H1 (cell line): ENCODE results near the gene GTF2A1L. TPM values are rescaled to one million over a fixed set of nuclear protein-coding genes. Genes with fewer than 3 reads are reported as not detected.

Experiments used
- CTCF ChIA-PET: fragments of 300-600 bp; sonication (Branson Sonifier 250); formaldehyde crosslinking; loops from one replicate; lab custom pipeline; 2021; ENCODE audit not compliant: partially characterized antibody; lab: Charles Lee
- POLR2A ChIA-PET: fragments of 300-600 bp; sonication (Branson Sonifier 250); formaldehyde crosslinking; loops from one replicate; lab custom pipeline; 2021; ENCODE audit warnings: inconsistent platforms; ENCODE audit not compliant: partially characterized antibody; lab: Charles Lee
- DNase-seq, 2 experiments: peaks; one replicate each; pipeline versions ENCODE4 v3.0.0 to v3.0.0-alpha.2; 2010 to 2022; ENCODE audit warnings: low spot score in 2 of 2, low read depth in 1 of 2, mixed read lengths in 1 of 2
- FAIRE-seq: peaks from 2 replicates; lab custom pipeline; 2011; peaks lifted over from hg19 to GRCh38; lab: Jason Lieb, UNC
- H2AFZ ChIP-seq: 2 replicates; pipeline ENCODE4 v1.8.1; 2012; ENCODE audit warnings: low read length, inconsistent platforms
- H2AK5ac ChIP-seq: 2 replicates; pipeline ENCODE4 v1.6.1; 2013; ENCODE audit warnings: low read depth, low read length
- H2BK120ac ChIP-seq: replicated peaks from 2 replicates; pipeline ENCODE3; 2013; ENCODE audit warnings: low read depth, low read length, inconsistent platforms
- H2BK12ac ChIP-seq: 2 replicates; pipeline ENCODE4 v1.6.1; 2013; ENCODE audit warnings: low read depth, low read length
- H2BK15ac ChIP-seq: 2 replicates; pipeline ENCODE4 v1.6.1; 2013; ENCODE audit warnings: low read length
- H2BK20ac ChIP-seq: 2 replicates; pipeline ENCODE4 v1.6.1; 2013; ENCODE audit warnings: low read length
- H2BK5ac ChIP-seq: 2 replicates; pipeline ENCODE4 v1.6.1; 2013; ENCODE audit warnings: low read depth, low read length
- H3K14ac ChIP-seq: 2 replicates; pipeline ENCODE4 v1.6.1; 2013; ENCODE audit warnings: inconsistent platforms; ENCODE audit not compliant: insufficient read length
- H3K18ac ChIP-seq: 2 replicates; pipeline ENCODE4 v1.6.1; 2013; ENCODE audit warnings: low read length; ENCODE audit errors: extremely low read depth
- H3K23ac ChIP-seq: 2 replicates; pipeline ENCODE4 v1.6.1; 2013; ENCODE audit warnings: inconsistent platforms; ENCODE audit not compliant: insufficient read length
- H3K23me2 ChIP-seq: 2 replicates; pipeline ENCODE4 v1.6.1; 2013; ENCODE audit warnings: low read depth, low read length
- H3K27ac ChIP-seq: 2 replicates; pipeline ENCODE4 v1.6.1; 2011; ENCODE audit warnings: low read depth, low read length, inconsistent platforms
- H3K27me3 ChIP-seq, 4 experiments: replicated peaks in 1 of 4; 1 replicate in 1 of 4; 2 replicates in 3 of 4; pipeline versions ENCODE4 v1.6.1 to v1.8.1; 2011 to 2013; ENCODE audit warnings: low read length in 3 of 4, mild to moderate bottlenecking in 3 of 4, inconsistent platforms in 2 of 4, mixed read lengths in 2 of 4, moderate library complexity in 1 of 4; ENCODE audit not compliant: control insufficient read depth in 3 of 4, insufficient read depth in 3 of 4; ENCODE audit errors: extremely low read depth in 1 of 4
- H3K36me3 ChIP-seq, 4 experiments: 2 replicates each; pipeline versions ENCODE4 v1.6.1 to v1.8.1; 2011 to 2013; ENCODE audit warnings: mild to moderate bottlenecking in 4 of 4, low read length in 3 of 4, moderate library complexity in 2 of 4, control low read depth in 1 of 4, inconsistent platforms in 1 of 4; ENCODE audit not compliant: insufficient read depth in 4 of 4, control insufficient read depth in 2 of 4
- H3K4ac ChIP-seq: replicated peaks from 2 replicates; pipeline ENCODE3; 2013; ENCODE audit warnings: low read length, low read depth, mixed read lengths, inconsistent platforms; ENCODE audit not compliant: insufficient read length
- H3K4me1 ChIP-seq, 4 experiments: replicated peaks in 1 of 4; 1 replicate in 1 of 4; 2 replicates in 3 of 4; pipeline versions ENCODE4 v1.6.1 to v1.8.1; 2011 to 2013; ENCODE audit warnings: low read length in 3 of 4, inconsistent platforms in 2 of 4, mixed read lengths in 1 of 4; ENCODE audit not compliant: insufficient read depth in 4 of 4, control insufficient read depth in 3 of 4
- H3K4me2 ChIP-seq, 2 experiments: 2 replicates each; pipeline versions ENCODE4 v1.6.1 to v1.8.1; 2011 to 2013; ENCODE audit warnings: low read depth in 2 of 2, low read length in 2 of 2, control low read depth in 1 of 2, inconsistent platforms in 1 of 2, mild to moderate bottlenecking in 1 of 2; ENCODE audit not compliant: insufficient read depth in 1 of 2
- H3K4me3 ChIP-seq, 4 experiments: fragments of 200-600, 300-600 bp in 1 of 4; sonication (generic), shearing (Covaris generic), sonication (Bioruptor Twin) in 1 of 4; 2 replicates each; pipeline versions ENCODE4 v1.5.1 to v1.8.1; 2011 to 2016; ENCODE audit warnings: low read length in 4 of 4, low read depth in 3 of 4, control low read depth in 2 of 4, inconsistent platforms in 2 of 4, mild to moderate bottlenecking in 2 of 4, mixed read lengths in 1 of 4, moderate library complexity in 1 of 4; ENCODE audit not compliant: insufficient read depth in 2 of 4; ENCODE audit errors: extremely low read depth in 1 of 4
- H3K56ac ChIP-seq: replicated peaks from 2 replicates; pipeline ENCODE3; 2013; ENCODE audit warnings: low read depth, mild to moderate bottlenecking, mixed read lengths, low read length, inconsistent platforms; ENCODE audit not compliant: insufficient read length
- H3K79me1 ChIP-seq: 2 replicates; pipeline ENCODE4 v1.6.1; 2013; ENCODE audit warnings: low read depth, low read length, control low read depth
- H3K79me2 ChIP-seq, 2 experiments: 2 replicates each; pipeline versions ENCODE4 v1.6.1 to v1.8.1; 2012 to 2013; ENCODE audit warnings: low read length in 2 of 2, mild to moderate bottlenecking in 2 of 2, inconsistent platforms in 1 of 2; ENCODE audit not compliant: insufficient read depth in 2 of 2, control insufficient read depth in 1 of 2
- H3K9ac ChIP-seq, 4 experiments: replicated peaks in 1 of 4; 1 replicate in 1 of 4; 2 replicates in 3 of 4; pipeline versions ENCODE4 v1.6.1 to v1.8.1; 2011 to 2013; ENCODE audit warnings: low read depth in 3 of 4, low read length in 3 of 4, control low read depth in 2 of 4, mild to moderate bottlenecking in 2 of 4, moderate library complexity in 2 of 4, inconsistent platforms in 1 of 4; ENCODE audit errors: extremely low read depth in 1 of 4
- H3K9me3 ChIP-seq, 2 experiments: 2 replicates each; pipeline versions ENCODE4 v1.6.1 to v1.8.1; 2012 to 2013; ENCODE audit warnings: mild to moderate bottlenecking in 2 of 2, moderate library complexity in 2 of 2, control low read depth in 1 of 2, inconsistent platforms in 1 of 2, low read depth in 1 of 2, low read length in 1 of 2, mixed read lengths in 1 of 2; ENCODE audit not compliant: insufficient read depth in 2 of 2
- H4K20me1 ChIP-seq, 2 experiments: replicated peaks in 1 of 2; 2 replicates each; pipeline versions ENCODE3 to v1.8.1; 2011 to 2013; ENCODE audit warnings: inconsistent platforms in 2 of 2, low read length in 2 of 2, mild to moderate bottlenecking in 1 of 2; ENCODE audit not compliant: insufficient read depth in 2 of 2, control insufficient read depth in 1 of 2
- H4K5ac ChIP-seq: 2 replicates; pipeline ENCODE4 v1.6.1; 2013; ENCODE audit warnings: low read length, low read depth, mixed read lengths, inconsistent platforms; ENCODE audit not compliant: insufficient read length
- H4K8ac ChIP-seq: 2 replicates; pipeline ENCODE4 v1.8.0; 2013; ENCODE audit warnings: mild to moderate bottlenecking, moderate library complexity, low read length, inconsistent platforms; ENCODE audit not compliant: insufficient read depth; ENCODE audit errors: extremely low read depth
- H4K91ac ChIP-seq: replicated peaks from 2 replicates; pipeline ENCODE3; 2013; ENCODE audit warnings: low read length, mixed read lengths, inconsistent platforms; ENCODE audit not compliant: insufficient read length
- EZH2 ChIP-seq: fragments of 200-600 bp; sonication (generic); IDR thresholded peaks from 2 replicates; pipeline ENCODE4 v1.7.1; 2012; ENCODE audit warnings: low read depth, mild to moderate bottlenecking, moderate library complexity, low read length, inconsistent platforms; ENCODE audit not compliant: severe bottlenecking
- KDM5A ChIP-seq: fragments of 200-600 bp; IDR thresholded peaks from 2 replicates; pipeline ENCODE4 v1.7.1; 2012; ENCODE audit warnings: mild to moderate bottlenecking, low read length, inconsistent platforms, mixed read lengths
- POLR2A ChIP-seq, 2 experiments: IDR thresholded peaks; 1 replicate in 1 of 2; 2 replicates in 1 of 2; pipeline ENCODE4 v1.6.1; 2011; ENCODE audit warnings: low read depth in 2 of 2, low read length in 2 of 2, mild to moderate bottlenecking in 2 of 2; ENCODE audit errors: control extremely low read depth in 1 of 2
- RFX5 ChIP-seq: IDR thresholded peaks from 2 replicates; pipeline ENCODE4 v1.6.1; 2011; ENCODE audit warnings: low read depth, low read length, improper control_type of control experiment, borderline replicate concordance
- SAP30 ChIP-seq: fragments of 300-600 bp; sonication (generic); IDR thresholded peaks from 2 replicates; pipeline ENCODE4 v1.7.1; 2012; ENCODE audit warnings: low read length, moderate library complexity, mild to moderate bottlenecking, inconsistent platforms; ENCODE audit not compliant: insufficient read depth, insufficient replicate concordance
- TAF1 ChIP-seq: IDR thresholded peaks from 2 replicates; pipeline ENCODE4 v1.6.1; 2011; ENCODE audit warnings: mild to moderate bottlenecking, low read depth, low read length
- WGBS, 2 experiments: shearing (Covaris generic) in 1 of 2; methylation state at CpG; one replicate each; pipeline versions ENCODE4 v1.1.6 to v1.1.7; 2013 to 2015; ENCODE audit warnings: low lambda C conversion rate in 2 of 2, mixed read lengths in 2 of 2, inconsistent platforms in 1 of 2, low coverage in 1 of 2, missing lambda C conversion rate in 1 of 2; ENCODE audit not compliant: insufficient replicate concordance in 2 of 2, insufficient coverage in 1 of 2, insufficient read length in 1 of 2; ENCODE audit errors: extremely low coverage in 1 of 2, missing lambda C conversion rate in 1 of 2; 5-methylcytosine and 5-hydroxymethylcytosine counted together
- polyA plus RNA-seq, 7 experiments: library from polyadenylated mRNA; depleted of rRNA in 3 of 7; stranded (reverse) in 5 of 7; unstranded in 2 of 7; fragments of >200 nt in 5 of 7; fragments of 200-250 nt in 2 of 7; gene quantifications; 1 replicate in 5 of 7; 2 replicates in 1 of 7; 4 replicates in 1 of 7; pipeline versions ENCODE4 v1.2.1 to v1.2.3, GENCODE V29; 2011 to 2013; ENCODE audit warnings: missing spikeins in 2 of 7, mixed read lengths in 2 of 7
- total RNA-seq: library from RNA; stranded (reverse); fragmentation: NEBNext Ultra II Directional; extraction: Animal tissue kit (Norgen Biotek cat#: 25700); gene quantifications from 2 replicates; pipeline ENCODE4 v1.2.1, GENCODE V29; 2021
- TF ChIP-seq, protein P1 (sequence below): IDR thresholded peaks from 2 replicates; pipeline ENCODE4 v1.6.1; 2012; ENCODE audit warnings: inconsistent platforms

Gene GTF2A1L
- total and polyA plus RNA-seq, 2 of the 8 experiments (the other 6 are each of a cell fraction or from before 2014, with no cell fraction given) = 0.18 TPM; not detected in 1

DNA sequence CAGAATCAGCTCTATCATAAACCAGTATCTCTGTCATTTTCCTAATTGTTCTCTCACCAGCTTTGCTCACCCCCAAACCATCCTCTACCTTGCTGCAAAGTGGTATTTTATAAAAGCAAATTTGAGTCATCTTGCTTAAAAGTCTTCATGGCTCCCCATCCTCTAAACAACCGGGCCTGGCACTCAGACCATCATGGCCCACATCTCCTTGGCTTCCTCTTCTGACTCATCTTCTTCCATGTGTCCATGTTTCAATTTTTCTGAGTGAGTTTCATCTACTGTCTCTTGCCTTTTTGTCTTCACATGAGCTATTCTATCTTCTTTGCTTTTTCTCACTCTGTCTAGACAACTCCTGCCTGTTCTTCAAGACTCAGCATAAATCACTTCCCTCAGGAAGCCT is 79.2 kb downstream of the GTF2A1L start:
- Histone ChIP-seq H3K79me2 (no peaks in the 10 kb centered on the region), H4K20me1 (no peaks in the 10 kb centered on the region), H4K8ac (no peak overlapping the region), H3K79me1 (no peaks in the 10 kb centered on the region), H2BK15ac (no peak overlapping the region), H3K4me1 (peaks cover 4 to 16% (median 9%) of the 10 kb centered on the region in 4 experiments; a peak in 6 of 7 replicates), H3K56ac (no peak overlapping the region), H4K91ac (no peak overlapping the region), H3K9ac (no peak overlapping the region), H3K23ac (no peak overlapping the region), H4K5ac (no peak overlapping the region), H3K36me3 (no peaks in the 10 kb centered on the region), H2AK5ac (no peak overlapping the region), H3K9me3 (no peaks in the 10 kb centered on the region), H3K23me2 (no peaks in the 10 kb centered on the region; the same call in 1 of the 2 replicates), H3K14ac (no peak overlapping the region), H3K18ac (no peak overlapping the region), H2BK12ac (no peak overlapping the region), H3K27ac (no peak overlapping the region), H3K4ac (no peak overlapping the region), H2BK20ac (no peak overlapping the region), H2BK5ac (no peak overlapping the region), H2AFZ (no peak overlapping the region), H2BK120ac (no peak overlapping the region), H3K27me3 (no peaks in the 10 kb centered on the region), H3K4me3 (no peak overlapping the region), H3K4me2 (no peak overlapping the region)
- ChIA-PET POLR2A (no interaction called here), CTCF (no interaction called here)
- WGBS, 2 experiments = 89% methylated on average over 1 of the region's 1 CpG; no CpG with 5 or more reads in 1 of the 2 experiments
- no peak for TF ChIP-seq KDM5A
- TF ChIP-seq RFX5 = no peak
- TF ChIP-seq POLR2A (IDR thresholded peaks at IDR 0.05; ENCODE audit: control extremely low read depth in 1 of 2, low read depth in 2 of 2, low read length in 2 of 2) = no peak
- TF ChIP-seq TAF1 = no peak
- TF ChIP-seq SAP30 = no peak
- no peak for TF ChIP-seq EZH2
- TF ChIP-seq, protein P1, sequence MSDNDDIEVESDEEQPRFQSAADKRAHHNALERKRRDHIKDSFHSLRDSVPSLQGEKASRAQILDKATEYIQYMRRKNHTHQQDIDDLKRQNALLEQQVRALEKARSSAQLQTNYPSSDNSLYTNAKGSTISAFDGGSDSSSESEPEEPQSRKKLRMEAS = no peak
- DNase-seq (no peak), FAIRE-seq (no peak)
